WERI-Rb-1 (cell line): ENCODE results near the gene DCAF15.

Experiments used
- DNase-seq: peaks from one replicate; pipeline ENCODE4 v3.0.0-alpha.2; 2020
- H3K27ac ChIP-seq: fragments of 250-450 bp; sonication (Bioruptor Pico); 2 replicates; pipeline ENCODE4 v1.5.1; 2020; ENCODE audit warnings: mild to moderate bottlenecking, moderate library complexity
- H3K27me3 ChIP-seq: fragments of 250-450 bp; sonication (Bioruptor Pico); 2 replicates; pipeline ENCODE4 v1.5.1; 2021; ENCODE audit warnings: mild to moderate bottlenecking, low read depth, moderate library complexity; ENCODE audit not compliant: insufficient read depth, severe bottlenecking
- H3K36me3 ChIP-seq: fragments of 250-450 bp; sonication (Bioruptor Pico); 2 replicates; pipeline ENCODE4 v1.5.1; 2020; ENCODE audit warnings: mild to moderate bottlenecking, moderate library complexity
- H3K4me3 ChIP-seq: 2 replicates; pipeline ENCODE4 v1.5.1; 2011; ENCODE audit warnings: low read depth, mild to moderate bottlenecking, control low read depth, low read length
- H3K9me3 ChIP-seq: fragments of 250-450 bp; sonication (Bioruptor Pico); 2 replicates; pipeline ENCODE4 v1.5.1; 2021; ENCODE audit warnings: mild to moderate bottlenecking, moderate library complexity; ENCODE audit not compliant: severe bottlenecking
- TF ChIP-seq, protein P1 (sequence below): IDR thresholded peaks from 2 replicates; pipeline ENCODE4 v1.5.1; 2011; ENCODE audit warnings: low read depth, mild to moderate bottlenecking, control low read depth, inconsistent platforms, low read length

The DCAF15 gene

DNA sequence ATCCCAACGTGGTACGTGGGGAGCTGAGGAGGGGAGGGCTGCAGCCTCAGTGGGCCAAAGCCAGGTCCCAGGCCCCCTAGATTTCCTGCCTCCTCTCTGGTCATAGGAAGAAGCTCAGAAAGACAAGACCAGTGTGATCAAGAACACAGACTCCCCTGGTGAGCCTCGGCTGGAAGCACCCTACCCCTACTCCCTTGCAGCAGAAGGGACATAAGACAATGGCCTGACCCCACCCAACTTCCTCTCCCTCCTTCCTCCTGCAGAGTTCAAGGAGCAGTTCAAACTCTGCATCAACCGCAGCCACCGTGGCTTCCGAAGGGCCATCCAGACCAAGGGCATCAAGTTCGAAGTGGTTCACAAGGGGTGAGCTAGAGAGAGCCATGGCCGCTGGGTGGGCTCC, 25.6 kb upstream of the DCAF15 start:
- no peak for DNase-seq
- Histone ChIP-seq H3K4me3 (no peak overlapping the region), H3K27me3 (no peaks in the 10 kb centered on the region), H3K27ac (no peak overlapping the region), H3K36me3 (peaks cover 59% of the 10 kb centered on the region), H3K9me3 (no peaks in the 10 kb centered on the region)
- TF ChIP-seq, protein P1, sequence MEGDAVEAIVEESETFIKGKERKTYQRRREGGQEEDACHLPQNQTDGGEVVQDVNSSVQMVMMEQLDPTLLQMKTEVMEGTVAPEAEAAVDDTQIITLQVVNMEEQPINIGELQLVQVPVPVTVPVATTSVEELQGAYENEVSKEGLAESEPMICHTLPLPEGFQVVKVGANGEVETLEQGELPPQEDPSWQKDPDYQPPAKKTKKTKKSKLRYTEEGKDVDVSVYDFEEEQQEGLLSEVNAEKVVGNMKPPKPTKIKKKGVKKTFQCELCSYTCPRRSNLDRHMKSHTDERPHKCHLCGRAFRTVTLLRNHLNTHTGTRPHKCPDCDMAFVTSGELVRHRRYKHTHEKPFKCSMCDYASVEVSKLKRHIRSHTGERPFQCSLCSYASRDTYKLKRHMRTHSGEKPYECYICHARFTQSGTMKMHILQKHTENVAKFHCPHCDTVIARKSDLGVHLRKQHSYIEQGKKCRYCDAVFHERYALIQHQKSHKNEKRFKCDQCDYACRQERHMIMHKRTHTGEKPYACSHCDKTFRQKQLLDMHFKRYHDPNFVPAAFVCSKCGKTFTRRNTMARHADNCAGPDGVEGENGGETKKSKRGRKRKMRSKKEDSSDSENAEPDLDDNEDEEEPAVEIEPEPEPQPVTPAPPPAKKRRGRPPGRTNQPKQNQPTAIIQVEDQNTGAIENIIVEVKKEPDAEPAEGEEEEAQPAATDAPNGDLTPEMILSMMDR = no peak

GRCh38 chr19:13929340-13929739, 23.0 kb upstream of the DCAF15 start:
- TF ChIP-seq, protein P1 = no peak
- Histone ChIP-seq H3K36me3 (peaks cover 37% of the 10 kb centered on the region), H3K27ac (no peak overlapping the region), H3K27me3 (no peaks in the 10 kb centered on the region), H3K9me3 (no peaks in the 10 kb centered on the region), H3K4me3 (no peak overlapping the region)
- DNase-seq = no peak

- H3K27ac ChIP-seq = no peak overlapping the region
- no peaks in the 10 kb centered on the region for H3K9me3 ChIP-seq
- H3K4me3 ChIP-seq = no peak overlapping the region
- TF ChIP-seq, protein P1 = no peak
- no peaks in the 10 kb centered on the region for H3K27me3 ChIP-seq
- H3K36me3 ChIP-seq = peaks cover 33% of the 10 kb centered on the region
- no peak for DNase-seq
These were observed 22.4 kb upstream of the DCAF15 start for GRCh38 chr19:13929956-13930355.

DNA sequence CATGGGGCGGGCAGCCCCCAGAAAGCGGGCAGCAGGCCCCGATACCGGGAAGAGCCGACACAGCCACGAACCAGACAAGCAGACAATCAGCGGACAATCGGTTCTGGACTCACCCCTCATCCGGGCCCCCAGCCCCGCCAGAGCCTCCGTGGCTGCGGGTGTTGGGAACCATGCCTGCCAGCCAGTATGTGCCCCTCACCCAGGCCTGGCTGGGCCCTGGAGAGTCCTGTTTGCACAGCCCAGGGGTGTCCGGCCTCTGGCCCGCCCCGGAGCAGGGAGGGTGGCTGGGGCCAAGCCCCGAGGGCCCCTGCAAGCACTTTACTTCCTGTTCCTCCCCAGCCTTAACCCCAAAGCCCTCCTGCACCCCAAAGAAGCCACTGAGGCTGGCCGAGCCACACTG, 21.9 kb upstream of the DCAF15 start:
- H3K27ac ChIP-seq = no peak overlapping the region
- peaks cover 29% of the 10 kb centered on the region for H3K36me3 ChIP-seq
- no peaks in the 10 kb centered on the region for H3K9me3 ChIP-seq
- no peaks in the 10 kb centered on the region for H3K27me3 ChIP-seq
- DNase-seq = no peak
- TF ChIP-seq, protein P1 = no peak
- H3K4me3 ChIP-seq = no peak overlapping the region

DNA sequence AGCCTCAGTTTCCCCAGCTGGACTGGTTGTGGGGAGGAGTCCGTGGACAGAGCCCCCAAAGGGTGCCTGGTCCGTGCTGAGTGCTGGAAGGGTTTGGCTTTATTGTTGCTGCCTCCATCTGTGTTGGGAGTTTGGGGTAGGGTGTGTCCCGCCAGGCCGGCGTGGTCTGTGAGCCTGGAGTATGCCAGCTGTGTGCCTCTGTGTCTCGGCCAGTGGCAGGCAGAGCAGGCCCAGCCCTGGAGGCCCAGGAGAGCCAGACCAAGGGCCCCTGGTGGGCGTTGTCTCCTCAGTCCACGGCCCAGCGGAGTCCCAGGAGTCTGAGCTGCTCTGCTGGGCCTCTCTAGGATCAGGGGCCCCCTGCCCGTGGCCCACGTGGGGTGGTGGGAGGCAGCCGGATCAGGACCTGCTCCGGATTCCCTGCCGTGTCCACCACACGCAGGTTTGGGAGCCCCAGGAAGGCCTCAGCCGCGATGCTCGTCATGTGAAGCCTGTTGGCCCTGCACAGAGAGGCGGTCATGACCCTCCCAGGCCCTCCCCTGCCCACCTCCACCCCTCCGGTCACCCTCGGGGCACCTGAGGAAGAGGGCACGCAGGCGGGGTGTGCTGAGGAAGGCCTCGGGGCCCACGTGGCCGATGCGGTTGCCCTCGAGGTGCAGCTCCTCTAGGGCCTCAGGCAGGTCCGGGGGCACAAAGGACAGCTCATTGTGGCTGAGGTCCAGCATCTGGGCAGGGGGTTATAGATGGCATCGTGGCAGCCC, 20.7 kb upstream of the DCAF15 start:
- peaks cover 21% of the 10 kb centered on the region for H3K36me3 ChIP-seq
- H3K27me3 ChIP-seq = no peaks in the 10 kb centered on the region
- H3K9me3 ChIP-seq = no peaks in the 10 kb centered on the region
- H3K4me3 ChIP-seq = no peak overlapping the region
- DNase-seq = no peak
- no peak overlapping the region for H3K27ac ChIP-seq
- TF ChIP-seq, protein P1 = no peak

GRCh38 chr19:13932149-13932637, 20.1 kb upstream of the DCAF15 start:
- TF ChIP-seq, protein P1 = no peak

More at GRCh38 chr19:13932149-13932637, 20.1 kb upstream of the DCAF15 start:
- Histone ChIP-seq H3K9me3 (no peaks in the 10 kb centered on the region), H3K36me3 (peaks cover 15% of the 10 kb centered on the region), H3K27me3 (no peaks in the 10 kb centered on the region), H3K4me3 (no peak overlapping the region), H3K27ac (no peak overlapping the region)
- no peak for DNase-seq
